Measurements from ENCODE around the gene SLC11A2. TPM values are rescaled to one million over a fixed set of nuclear protein-coding genes. Genes with fewer than 3 reads are reported as not detected.

Gene SLC11A2
- total and polyA plus RNA-seq, 2 experiments from 2014 or later, result 44.3 to 63.8 TPM

DNA sequence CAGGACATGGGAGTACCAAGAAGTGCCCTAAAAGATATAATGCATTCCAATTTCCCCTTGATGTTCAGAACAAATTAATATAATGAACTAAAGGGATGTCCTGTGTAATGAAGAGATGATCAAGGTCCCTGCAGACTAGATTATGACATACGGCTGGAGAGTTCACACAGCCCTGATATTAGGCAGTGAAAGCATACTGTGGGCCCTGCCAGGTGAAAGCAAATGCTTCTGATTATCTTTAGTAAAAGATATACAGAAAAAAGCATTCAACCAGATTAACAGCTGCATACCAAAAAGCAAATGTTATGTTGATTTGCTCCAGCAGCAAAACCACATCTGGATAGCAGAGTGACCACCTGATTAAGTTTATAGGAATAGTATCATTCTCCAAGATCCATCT lies 61.8 kb downstream of the SLC11A2 start:
- WGBS (ENCODE audit: low lambda C conversion rate, missing lambda C conversion rate), result 71% methylated on average over 1 of the region's 1 CpG
- Histone ChIP-seq H3K79me2 (no peaks in the 10 kb centered on the region), H3K4me3 (no peak overlapping the region), H3K36me3 (replicated peaks; ENCODE audit: insufficient read depth, low read depth) (no peaks in the 10 kb centered on the region), H2AFZ (no peak overlapping the region), H3K27me3 (no peaks in the 10 kb centered on the region), H3K4me1 (ENCODE audit: insufficient read depth) (no peaks in the 10 kb centered on the region), H4K20me1 (ENCODE audit: insufficient read depth, poor library complexity, severe bottlenecking) (no peaks in the 10 kb centered on the region), H3K9me2 (replicated peaks; ENCODE audit: insufficient read depth) (no peaks in the 10 kb centered on the region), H3K9me3 (ENCODE audit: low read depth) (no peaks in the 10 kb centered on the region), H3K27ac (no peak overlapping the region), H3K4me2 (no peak overlapping the region)
- DNase-seq (ENCODE audit: low spot score), result no peak
- TF ChIP-seq, protein P1, sequence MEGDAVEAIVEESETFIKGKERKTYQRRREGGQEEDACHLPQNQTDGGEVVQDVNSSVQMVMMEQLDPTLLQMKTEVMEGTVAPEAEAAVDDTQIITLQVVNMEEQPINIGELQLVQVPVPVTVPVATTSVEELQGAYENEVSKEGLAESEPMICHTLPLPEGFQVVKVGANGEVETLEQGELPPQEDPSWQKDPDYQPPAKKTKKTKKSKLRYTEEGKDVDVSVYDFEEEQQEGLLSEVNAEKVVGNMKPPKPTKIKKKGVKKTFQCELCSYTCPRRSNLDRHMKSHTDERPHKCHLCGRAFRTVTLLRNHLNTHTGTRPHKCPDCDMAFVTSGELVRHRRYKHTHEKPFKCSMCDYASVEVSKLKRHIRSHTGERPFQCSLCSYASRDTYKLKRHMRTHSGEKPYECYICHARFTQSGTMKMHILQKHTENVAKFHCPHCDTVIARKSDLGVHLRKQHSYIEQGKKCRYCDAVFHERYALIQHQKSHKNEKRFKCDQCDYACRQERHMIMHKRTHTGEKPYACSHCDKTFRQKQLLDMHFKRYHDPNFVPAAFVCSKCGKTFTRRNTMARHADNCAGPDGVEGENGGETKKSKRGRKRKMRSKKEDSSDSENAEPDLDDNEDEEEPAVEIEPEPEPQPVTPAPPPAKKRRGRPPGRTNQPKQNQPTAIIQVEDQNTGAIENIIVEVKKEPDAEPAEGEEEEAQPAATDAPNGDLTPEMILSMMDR (IDR thresholded peaks at IDR 0.05; ENCODE audit: poor library complexity), result no peak
- no peak for TF ChIP-seq EZH2phosphoT487 (IDR thresholded peaks at IDR 0.05; ENCODE audit: low read depth, severe bottlenecking, unreplicated experiment)
- no peak for TF ChIP-seq EZH2 (IDR thresholded peaks at IDR 0.05; ENCODE audit: borderline replicate concordance)

DNA sequence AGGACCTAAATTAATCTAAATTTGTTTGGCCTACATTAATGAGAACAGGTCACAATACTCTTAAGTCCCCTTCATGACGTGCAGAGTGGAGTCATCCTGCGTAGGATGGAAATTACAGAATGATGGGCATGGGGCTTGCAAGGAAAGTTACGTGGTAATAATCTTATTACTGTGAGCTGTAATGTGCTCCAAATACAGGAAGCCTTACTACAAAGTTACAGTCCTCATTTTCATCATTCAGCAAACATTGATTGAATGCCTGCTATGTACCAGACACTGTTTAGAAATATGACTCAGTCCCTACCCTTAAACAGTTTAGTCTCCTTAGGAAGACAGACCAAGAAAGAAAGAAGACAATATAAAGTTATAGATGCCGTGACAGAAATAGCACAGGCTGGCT lies 64.5 kb downstream of the SLC11A2 start:
- no peaks in the 10 kb centered on the region for H3K9me3 ChIP-seq (ENCODE audit: low read depth)
- no peak overlapping the region for H3K4me2 ChIP-seq
- H3K79me2 ChIP-seq, result no peaks in the 10 kb centered on the region
- H2AFZ ChIP-seq, result no peak overlapping the region
- no peak for DNase-seq (ENCODE audit: low spot score)
- H3K27ac ChIP-seq, result peak overlapping the region; percentile 43
- no peaks in the 10 kb centered on the region for H4K20me1 ChIP-seq (ENCODE audit: insufficient read depth, poor library complexity, severe bottlenecking)
- H3K4me3 ChIP-seq, result no peak overlapping the region
- H3K4me1 ChIP-seq (ENCODE audit: insufficient read depth), result no peaks in the 10 kb centered on the region
- H3K9me2 ChIP-seq (replicated peaks; ENCODE audit: insufficient read depth), result no peaks in the 10 kb centered on the region
- 65% methylated on average over 4 of the region's 4 CpGs for WGBS (ENCODE audit: low lambda C conversion rate, missing lambda C conversion rate)
- no peaks in the 10 kb centered on the region for H3K36me3 ChIP-seq (replicated peaks; ENCODE audit: insufficient read depth, low read depth)
- no peaks in the 10 kb centered on the region for H3K27me3 ChIP-seq
- TF ChIP-seq, protein P1 (IDR thresholded peaks at IDR 0.05; ENCODE audit: poor library complexity), result no peak
- TF ChIP-seq EZH2 (IDR thresholded peaks at IDR 0.05; ENCODE audit: borderline replicate concordance) (no peak), EZH2phosphoT487 (IDR thresholded peaks at IDR 0.05; ENCODE audit: low read depth, severe bottlenecking, unreplicated experiment) (no peak)

DNA sequence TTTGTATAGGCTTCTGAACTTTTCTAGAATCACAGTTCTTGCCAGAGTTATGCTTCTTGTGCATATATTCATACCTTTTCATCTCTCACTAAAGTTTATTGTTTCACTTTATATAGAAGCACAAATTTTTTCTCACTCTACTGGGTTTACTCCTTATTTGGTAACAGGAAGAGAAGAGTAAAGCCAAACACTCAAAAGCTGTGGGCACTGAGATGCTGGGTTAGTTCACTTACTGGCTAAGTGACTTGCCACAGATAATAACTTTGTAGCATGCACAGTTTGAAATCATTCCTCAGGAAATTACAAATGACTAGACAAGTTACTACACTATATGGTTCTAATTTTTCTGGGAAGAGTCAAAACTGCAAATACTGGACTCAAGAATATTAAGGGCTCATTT lies 66.1 kb downstream of the SLC11A2 start:
- Histone ChIP-seq H3K4me2 (no peak overlapping the region), H3K36me3 (replicated peaks; ENCODE audit: insufficient read depth, low read depth) (no peaks in the 10 kb centered on the region), H3K79me2 (no peaks in the 10 kb centered on the region), H2AFZ (no peak overlapping the region), H3K27ac (peak overlapping the region; percentile 43), H3K9me3 (ENCODE audit: low read depth) (no peaks in the 10 kb centered on the region), H3K27me3 (no peaks in the 10 kb centered on the region), H3K4me1 (ENCODE audit: insufficient read depth) (no peaks in the 10 kb centered on the region), H3K4me3 (no peak overlapping the region), H4K20me1 (ENCODE audit: insufficient read depth, poor library complexity, severe bottlenecking) (no peaks in the 10 kb centered on the region), H3K9me2 (replicated peaks; ENCODE audit: insufficient read depth) (no peaks in the 10 kb centered on the region)
- DNase-seq (ENCODE audit: low spot score), result no peak
- TF ChIP-seq, protein P1 (IDR thresholded peaks at IDR 0.05; ENCODE audit: poor library complexity), result no peak
- TF ChIP-seq EZH2 (IDR thresholded peaks at IDR 0.05; ENCODE audit: borderline replicate concordance) (no peak), EZH2phosphoT487 (IDR thresholded peaks at IDR 0.05; ENCODE audit: low read depth, severe bottlenecking, unreplicated experiment) (no peak)

DNA sequence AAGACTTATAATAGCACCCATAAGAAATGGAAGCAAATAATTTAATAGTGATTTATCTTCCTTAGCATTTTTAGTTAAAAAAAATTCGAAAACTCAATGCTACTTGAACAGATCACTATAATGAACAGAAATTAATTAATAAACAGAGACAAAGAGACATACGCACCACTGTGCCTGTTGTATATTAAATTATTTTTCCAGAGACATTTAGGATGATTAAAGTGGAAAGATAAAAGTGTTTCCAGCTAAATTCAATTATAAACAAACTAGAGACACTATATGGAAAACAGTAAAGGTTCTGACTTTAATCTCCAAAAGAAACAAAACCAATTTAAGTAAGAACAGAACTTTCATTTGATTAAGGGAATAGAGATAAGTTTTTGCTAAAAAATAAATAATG lies 70.5 kb downstream of the SLC11A2 start:
- no peaks in the 10 kb centered on the region for H3K9me2 ChIP-seq (replicated peaks; ENCODE audit: insufficient read depth)
- no peaks in the 10 kb centered on the region for H3K4me1 ChIP-seq (ENCODE audit: insufficient read depth)
- H3K27ac ChIP-seq, result no peak overlapping the region
- H3K27me3 ChIP-seq, result no peaks in the 10 kb centered on the region
- H3K79me2 ChIP-seq, result no peaks in the 10 kb centered on the region
- H4K20me1 ChIP-seq (ENCODE audit: insufficient read depth, poor library complexity, severe bottlenecking), result no peaks in the 10 kb centered on the region
- no peaks in the 10 kb centered on the region for H3K36me3 ChIP-seq (replicated peaks; ENCODE audit: insufficient read depth, low read depth)
- no peak for TF ChIP-seq EZH2phosphoT487 (IDR thresholded peaks at IDR 0.05; ENCODE audit: low read depth, severe bottlenecking, unreplicated experiment)
- TF ChIP-seq EZH2 (IDR thresholded peaks at IDR 0.05; ENCODE audit: borderline replicate concordance), result no peak
- TF ChIP-seq, protein P1 (IDR thresholded peaks at IDR 0.05; ENCODE audit: poor library complexity), result no peak
- no peak for DNase-seq (ENCODE audit: low spot score)
- no peaks in the 10 kb centered on the region for H3K9me3 ChIP-seq (ENCODE audit: low read depth)
- H3K4me2 ChIP-seq, result no peak overlapping the region
- H3K4me3 ChIP-seq, result no peak overlapping the region
- no peak overlapping the region for H2AFZ ChIP-seq
- 83% methylated on average over 2 of the region's 2 CpGs for WGBS (ENCODE audit: low lambda C conversion rate, missing lambda C conversion rate)
